ENCODE results near the gene RALBP1. TPM values are rescaled to one million over a fixed set of nuclear protein-coding genes. Genes with fewer than 3 reads are reported as not detected.

RALBP1 gene
- total RNA-seq, 2 experiments from 2014 or later: 56.4 to 56.7 TPM

DNA sequence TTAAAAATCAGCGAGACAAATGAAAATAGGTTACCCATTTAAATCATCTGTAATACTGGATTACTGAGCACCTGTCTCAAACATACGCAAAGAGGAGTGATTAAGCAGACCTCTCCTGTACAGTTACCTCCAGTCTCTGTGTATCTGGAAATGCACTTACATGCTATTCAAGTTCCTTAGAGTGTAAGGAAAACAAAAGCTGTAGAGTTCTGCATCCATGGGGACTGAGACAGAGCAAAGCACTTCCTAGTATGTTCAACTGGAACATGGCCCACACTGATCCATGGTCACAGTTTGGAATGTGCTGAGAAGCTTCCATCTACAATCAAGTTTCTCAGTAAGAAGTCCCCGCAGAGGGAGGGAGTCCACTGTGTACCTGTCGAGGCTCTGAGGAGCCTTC lies 75.1 kb downstream of the RALBP1 start:
- Mint-ChIP-seq H3K27me3 (no peaks in the 10 kb centered on the region), H3K4me1 (no peaks in the 10 kb centered on the region), H3K27ac (no peak overlapping the region), H3K9me3 (no peaks in the 10 kb centered on the region), H3K36me3 (ENCODE audit: low read depth) (peaks cover 63% of the 10 kb centered on the region), H3K4me3 (no peak overlapping the region)
- ChIA-PET POLR2A (no interaction called here), CTCF (no interaction called here)
- no peak for DNase-seq

DNA sequence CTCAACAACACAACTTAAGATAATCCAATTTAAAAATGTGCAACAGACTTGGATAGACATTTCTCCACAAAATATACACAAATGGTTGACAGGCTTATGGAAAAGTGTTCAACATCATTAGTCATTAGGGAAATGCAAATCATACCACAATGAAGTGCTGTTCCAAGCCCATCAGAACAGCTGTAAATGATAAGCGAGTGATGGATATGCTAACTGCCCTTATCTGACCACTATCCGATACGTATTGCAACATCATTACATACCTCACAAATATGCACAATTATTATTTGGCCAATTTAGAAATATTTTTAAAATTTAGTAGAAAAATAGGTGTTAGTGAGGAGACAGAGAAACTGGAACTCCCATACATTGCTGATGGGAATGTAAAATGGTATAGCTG lies 76.9 kb downstream of the RALBP1 start:
- POLR2A ChIA-PET: no interaction called here
- peaks cover 67% of the 10 kb centered on the region for H3K36me3 Mint-ChIP-seq (ENCODE audit: low read depth)
- no peak for DNase-seq

DNA sequence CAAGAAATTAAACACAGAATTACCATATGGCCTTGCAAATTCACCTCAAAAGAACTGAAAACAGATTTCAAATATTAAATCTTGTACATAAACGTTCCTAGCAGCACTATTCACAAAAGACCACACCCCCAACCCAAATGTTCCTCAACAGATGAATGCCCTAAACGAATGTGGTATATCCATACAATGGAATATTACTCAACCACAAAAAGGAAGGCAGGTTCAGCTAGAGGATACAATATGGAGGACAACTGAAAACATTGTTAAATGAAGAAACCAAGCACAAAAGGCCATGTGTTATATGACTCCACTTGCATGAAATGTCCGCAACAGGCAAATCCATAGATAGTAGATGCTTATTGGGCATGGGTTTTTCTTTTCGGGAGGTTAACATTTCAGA lies 77.3 kb downstream of the RALBP1 start:
- no peak for DNase-seq
- Mint-ChIP-seq H3K4me1 (no peaks in the 10 kb centered on the region), H3K27ac (no peak overlapping the region), H3K9me3 (no peaks in the 10 kb centered on the region), H3K27me3 (no peaks in the 10 kb centered on the region), H3K36me3 (ENCODE audit: low read depth) (peaks cover 66% of the 10 kb centered on the region), H3K4me3 (no peak overlapping the region)
- POLR2A ChIA-PET: no interaction called here
- CTCF ChIA-PET: interaction anchor here (1.3 kb wide), 1 partner anchor 10 kb away, joined by 3 read pairs; no protein-coding TSS in a partner anchor

More for the DNA sequence above, 76.9 kb downstream of the RALBP1 start:
- Mint-ChIP-seq H3K27ac (no peak overlapping the region), H3K27me3 (no peaks in the 10 kb centered on the region), H3K4me1 (no peaks in the 10 kb centered on the region), H3K9me3 (no peaks in the 10 kb centered on the region), H3K4me3 (no peak overlapping the region)
- CTCF ChIA-PET: no interaction called here

DNA sequence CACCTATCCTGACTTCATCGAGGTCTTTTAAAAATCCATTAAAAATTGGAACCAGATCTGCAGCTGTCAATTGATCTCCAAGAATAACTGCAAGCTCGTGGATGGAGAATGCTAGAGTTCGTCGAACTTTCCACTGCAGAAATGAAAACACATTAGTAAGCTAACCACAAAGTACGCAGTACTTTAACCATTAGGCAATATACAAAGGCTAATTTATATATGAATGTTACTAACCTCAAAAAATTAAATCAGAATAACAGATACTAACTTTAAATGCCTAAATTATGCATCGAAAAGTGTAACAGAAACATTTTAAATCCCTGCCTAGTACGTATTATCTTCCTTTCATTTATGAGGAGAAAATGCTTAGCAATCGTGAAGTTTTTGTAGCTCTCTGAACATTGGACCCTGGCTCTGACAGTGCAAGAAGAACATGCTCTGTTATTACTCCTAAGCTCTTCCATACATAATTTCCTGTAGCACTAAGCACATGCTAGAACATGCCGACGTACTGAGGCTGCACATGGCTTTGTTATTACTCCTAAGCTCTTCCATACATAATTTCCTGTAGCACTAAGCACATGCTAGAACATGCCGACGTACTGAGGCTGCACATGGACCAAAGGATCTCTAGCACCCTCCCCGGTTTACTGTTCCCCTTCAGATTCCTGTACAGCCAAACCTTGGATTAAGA lies 82.1 kb downstream of the RALBP1 start:
- no peaks in the 10 kb centered on the region for H3K4me1 Mint-ChIP-seq
- no peak for DNase-seq
- no peak overlapping the region for H3K27ac Mint-ChIP-seq
- H3K27me3 Mint-ChIP-seq: no peaks in the 10 kb centered on the region
- peaks cover 59% of the 10 kb centered on the region for H3K36me3 Mint-ChIP-seq (ENCODE audit: low read depth)
- H3K9me3 Mint-ChIP-seq: no peaks in the 10 kb centered on the region
- ChIA-PET CTCF (no interaction called here), POLR2A (no interaction called here)
- H3K4me3 Mint-ChIP-seq: no peak overlapping the region

DNA sequence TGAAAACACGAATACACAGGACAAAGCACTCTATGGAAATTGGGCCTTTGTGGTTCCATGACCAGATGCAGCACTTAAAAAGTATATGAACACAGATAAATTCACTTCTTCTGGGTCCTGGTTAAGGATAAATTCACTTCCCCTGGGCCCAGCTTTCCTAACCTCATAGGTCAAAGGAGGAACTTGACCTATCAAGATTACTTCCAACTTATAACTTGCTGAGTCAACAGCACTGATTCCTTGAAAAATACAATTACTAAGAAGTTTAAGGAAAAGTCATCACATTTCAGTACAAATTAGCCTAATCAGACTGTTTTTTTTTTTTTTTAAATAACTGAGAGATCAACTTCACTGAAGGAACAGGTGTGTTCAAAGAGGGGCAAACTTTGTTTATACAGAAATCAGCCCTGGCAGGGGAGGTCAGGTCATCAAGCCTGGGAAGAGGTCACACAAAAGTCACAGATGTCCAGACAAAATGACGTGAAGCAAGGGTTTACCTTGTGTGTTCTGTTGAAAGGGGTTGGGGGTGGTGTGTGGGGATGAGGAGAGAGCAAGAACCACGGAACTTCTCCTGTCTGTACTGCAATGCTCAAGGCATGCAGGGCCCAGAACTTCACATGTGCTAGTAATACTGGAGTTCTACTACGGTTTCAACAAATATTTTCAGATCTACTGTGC lies 83.2 kb downstream of the RALBP1 start:
- Mint-ChIP-seq H3K4me3 (no peak overlapping the region), H3K27ac (no peak overlapping the region), H3K36me3 (ENCODE audit: low read depth) (peaks cover 53% of the 10 kb centered on the region), H3K9me3 (no peaks in the 10 kb centered on the region), H3K4me1 (no peaks in the 10 kb centered on the region), H3K27me3 (no peaks in the 10 kb centered on the region)
- POLR2A ChIA-PET: no interaction called here
- no peak for DNase-seq
- CTCF ChIA-PET: no interaction called here

DNA sequence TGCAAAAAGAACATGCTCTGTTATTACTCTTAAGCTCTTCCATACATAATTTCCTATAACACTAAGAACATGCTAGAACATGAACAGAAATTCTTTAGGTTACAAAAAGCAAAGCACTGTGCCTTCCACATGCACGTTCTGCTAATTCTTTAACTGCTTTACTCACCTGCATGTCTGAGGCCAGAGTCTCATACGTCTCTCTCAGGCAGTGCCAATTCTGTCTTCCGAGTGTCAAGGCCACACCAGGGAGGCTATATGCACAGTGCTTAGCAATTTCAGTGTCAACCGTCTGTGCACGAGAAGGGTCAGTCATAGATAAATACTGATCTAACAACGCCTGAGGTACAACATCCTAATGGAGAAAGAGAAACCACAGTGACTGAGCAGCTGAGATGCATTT lies 83.9 kb downstream of the RALBP1 start:
- Mint-ChIP-seq H3K27ac (no peak overlapping the region), H3K27me3 (no peaks in the 10 kb centered on the region), H3K4me1 (no peaks in the 10 kb centered on the region), H3K4me3 (no peak overlapping the region), H3K9me3 (no peaks in the 10 kb centered on the region), H3K36me3 (ENCODE audit: low read depth) (peaks cover 50% of the 10 kb centered on the region)
- POLR2A ChIA-PET: no interaction called here
- CTCF ChIA-PET: no interaction called here
- DNase-seq: no peak

DNA sequence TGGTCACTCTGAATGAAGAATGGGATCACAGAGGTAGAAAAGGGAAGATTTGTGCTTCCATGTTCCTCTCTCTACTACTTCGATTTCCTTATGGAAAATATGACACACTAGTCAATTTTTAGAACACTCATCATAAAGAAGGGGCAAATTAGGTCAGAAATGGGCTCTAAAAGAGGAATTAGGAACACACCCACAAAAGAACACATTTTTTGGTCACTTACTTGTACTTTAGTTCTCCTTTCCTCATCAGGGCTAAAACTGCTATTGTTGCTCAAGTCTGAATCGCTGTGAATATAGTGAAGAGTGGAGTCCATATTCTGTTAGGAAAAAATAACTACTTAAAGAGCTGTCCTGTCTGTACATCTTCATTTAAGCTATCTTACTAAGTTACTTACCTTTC lies 86.4 kb downstream of the RALBP1 start:
- DNase-seq: no peak
- Mint-ChIP-seq H3K9me3 (no peaks in the 10 kb centered on the region), H3K27ac (no peak overlapping the region), H3K4me1 (no peaks in the 10 kb centered on the region), H3K36me3 (ENCODE audit: low read depth) (peaks cover 34% of the 10 kb centered on the region), H3K4me3 (no peak overlapping the region), H3K27me3 (no peaks in the 10 kb centered on the region)
- CTCF ChIA-PET: interaction anchor here (0.8 kb wide), 1 partner anchor 9 kb away, joined by 3 read pairs; no protein-coding TSS in a partner anchor
- POLR2A ChIA-PET: no interaction called here

DNA sequence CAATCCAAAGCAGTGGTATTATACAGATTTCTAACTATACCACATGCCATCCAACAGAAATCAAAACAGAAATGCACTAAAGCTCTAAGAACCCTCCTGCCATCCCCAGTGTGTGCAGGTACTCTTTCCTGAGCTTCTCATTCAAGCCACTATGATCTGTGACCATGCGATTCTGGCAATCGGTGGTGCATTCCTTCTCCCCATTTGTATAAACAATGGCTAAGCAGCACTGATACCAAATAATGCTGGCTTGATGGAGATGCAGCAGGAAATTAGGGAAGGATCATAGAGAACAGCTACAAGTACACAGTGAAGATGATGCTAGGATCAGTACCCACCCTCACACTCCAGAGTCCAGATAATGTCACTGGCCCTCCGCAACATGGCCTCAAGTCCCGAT lies 87.3 kb downstream of the RALBP1 start:
- Mint-ChIP-seq H3K36me3 (ENCODE audit: low read depth) (peaks cover 31% of the 10 kb centered on the region), H3K9me3 (no peaks in the 10 kb centered on the region), H3K4me3 (no peak overlapping the region), H3K27ac (no peak overlapping the region), H3K27me3 (no peaks in the 10 kb centered on the region), H3K4me1 (no peaks in the 10 kb centered on the region)
- POLR2A ChIA-PET: no interaction called here
- no peak for DNase-seq
- CTCF ChIA-PET: interaction anchor here (0.8 to 1.3 kb wide), 2 partner anchors 9 to 13 kb away, joined by 3 read pairs; no protein-coding TSS in a partner anchor

DNA sequence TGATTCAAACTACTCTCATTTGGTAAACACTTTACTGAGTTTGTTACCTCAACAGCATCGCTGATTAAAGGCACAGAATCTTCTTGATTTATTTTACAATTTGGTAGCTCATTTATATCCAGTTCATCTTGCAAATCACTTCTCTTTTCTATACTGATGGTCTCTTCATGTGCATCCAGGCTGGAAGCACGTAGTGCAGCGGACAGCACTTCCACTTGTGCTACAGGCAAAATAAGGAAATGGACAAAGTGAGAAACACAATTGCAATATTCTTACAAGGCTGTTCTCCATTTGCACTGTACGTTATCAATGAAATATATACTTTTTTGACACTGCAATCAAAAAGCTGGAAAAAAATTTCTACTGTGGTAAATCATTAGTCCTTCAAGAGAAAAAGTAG lies 88.0 kb downstream of the RALBP1 start:
- Mint-ChIP-seq H3K36me3 (ENCODE audit: low read depth) (peaks cover 28% of the 10 kb centered on the region), H3K4me3 (no peak overlapping the region), H3K27ac (no peak overlapping the region), H3K27me3 (no peaks in the 10 kb centered on the region), H3K9me3 (no peaks in the 10 kb centered on the region), H3K4me1 (no peaks in the 10 kb centered on the region)
- ChIA-PET CTCF (interaction anchor here (0.8 to 1.3 kb wide), 2 partner anchors 12 to 470 kb away, joined by 3 read pairs; no protein-coding TSS in a partner anchor), POLR2A (no interaction called here)
- DNase-seq: no peak

DNA sequence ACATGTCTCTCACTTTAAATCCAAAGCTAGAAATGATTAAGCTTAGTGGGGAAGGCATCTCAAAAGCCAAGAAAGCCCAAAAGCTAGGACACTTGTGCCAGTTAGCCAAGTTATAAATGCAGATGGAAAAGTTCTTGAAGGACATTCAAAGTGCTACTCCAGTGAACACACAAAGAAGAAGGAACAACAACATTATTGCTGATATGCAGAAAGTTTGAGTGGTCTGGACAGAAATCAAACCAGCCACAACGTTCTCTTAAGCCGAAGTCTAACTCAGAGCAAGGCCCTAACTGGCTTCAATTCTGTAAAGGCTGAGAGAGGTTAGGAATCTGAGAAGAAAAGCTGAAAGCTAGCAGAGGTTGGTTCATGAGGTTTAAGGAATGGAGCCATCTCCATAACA lies 90.1 kb downstream of the RALBP1 start:
- POLR2A ChIA-PET: interaction anchor here (0.6 kb wide), 1 partner anchor 245 kb away, joined by 3 read pairs; no protein-coding TSS in a partner anchor
- Mint-ChIP-seq H3K4me1 (no peaks in the 10 kb centered on the region), H3K9me3 (no peaks in the 10 kb centered on the region), H3K27me3 (no peaks in the 10 kb centered on the region), H3K36me3 (ENCODE audit: low read depth) (peaks cover 28% of the 10 kb centered on the region), H3K4me3 (no peak overlapping the region), H3K27ac (no peak overlapping the region)
- DNase-seq: no peak
- CTCF ChIA-PET: no interaction called here

DNA sequence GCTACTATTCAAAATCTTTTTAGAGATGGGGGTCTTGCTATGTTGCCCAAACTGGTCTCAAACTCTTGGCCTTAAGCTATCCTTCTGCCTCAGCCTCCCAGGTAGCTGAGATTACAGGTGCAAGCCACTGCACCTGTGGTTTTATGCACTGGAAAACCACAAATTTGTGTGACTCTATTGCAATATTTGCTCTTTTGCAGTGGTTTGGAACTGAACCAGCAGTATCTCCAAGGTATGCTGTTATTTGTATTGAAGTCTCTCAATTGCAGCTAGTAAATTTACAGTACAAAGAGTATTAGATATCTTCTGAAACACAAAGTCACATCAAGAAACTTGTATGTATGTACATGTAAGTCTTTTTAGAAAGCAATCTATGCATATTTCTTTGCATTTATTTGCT lies 92.9 kb downstream of the RALBP1 start:
- POLR2A ChIA-PET: no interaction called here
- peaks cover 28% of the 10 kb centered on the region for H3K36me3 Mint-ChIP-seq (ENCODE audit: low read depth)
- no peaks in the 10 kb centered on the region for H3K4me1 Mint-ChIP-seq
- no peak for DNase-seq
- H3K27me3 Mint-ChIP-seq: no peaks in the 10 kb centered on the region
- no peak overlapping the region for H3K27ac Mint-ChIP-seq
- H3K9me3 Mint-ChIP-seq: no peaks in the 10 kb centered on the region
- no peak overlapping the region for H3K4me3 Mint-ChIP-seq
- CTCF ChIA-PET: no interaction called here

DNA sequence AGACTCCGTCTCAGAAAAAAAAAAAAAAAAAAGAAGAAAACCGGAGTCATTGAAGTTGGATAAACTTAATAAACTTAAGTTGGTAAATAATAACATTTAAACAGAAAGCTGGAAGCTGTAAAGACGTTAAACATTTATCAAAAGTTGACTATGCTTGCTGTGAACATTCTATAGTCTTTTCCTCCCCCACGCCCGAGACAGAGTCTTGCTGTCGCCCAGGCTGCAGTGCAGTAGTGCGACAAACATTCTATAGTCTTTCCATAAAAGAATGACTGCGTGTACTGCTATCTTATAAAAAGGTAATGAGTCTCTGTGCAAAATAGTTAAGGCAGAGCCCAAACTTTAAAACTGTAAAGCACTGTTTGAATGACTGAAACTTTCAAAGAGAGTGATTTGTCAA lies 93.9 kb downstream of the RALBP1 start:
- H3K27ac Mint-ChIP-seq: no peak overlapping the region
- no peaks in the 10 kb centered on the region for H3K4me1 Mint-ChIP-seq
- no peaks in the 10 kb centered on the region for H3K9me3 Mint-ChIP-seq
- ChIA-PET POLR2A (no interaction called here), CTCF (interaction anchor here (0.7 kb wide), 1 partner anchor 260 kb away, joined by 3 read pairs; no protein-coding TSS in a partner anchor)
- H3K36me3 Mint-ChIP-seq (ENCODE audit: low read depth): peaks cover 28% of the 10 kb centered on the region
- no peak overlapping the region for H3K4me3 Mint-ChIP-seq
- no peak for DNase-seq
- no peaks in the 10 kb centered on the region for H3K27me3 Mint-ChIP-seq

DNA sequence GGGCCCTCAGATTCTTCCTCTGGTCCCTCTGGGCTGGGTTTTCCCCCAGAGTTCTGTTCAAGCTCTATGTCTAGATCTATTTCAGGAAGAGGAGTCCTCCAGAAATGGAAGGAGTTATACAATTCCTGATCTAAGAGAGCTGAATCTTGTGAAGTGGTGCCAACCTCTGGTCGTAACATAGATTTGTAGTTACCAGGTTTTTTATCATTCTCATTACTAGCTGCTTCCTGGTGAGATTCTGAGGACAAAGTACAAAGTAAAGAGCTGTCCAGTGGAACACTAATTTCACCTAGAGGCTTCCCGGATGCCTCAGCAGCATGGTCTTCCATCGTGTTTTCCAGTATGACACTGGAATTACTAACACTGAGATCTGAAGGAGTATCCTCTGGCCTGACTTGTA lies 94.9 kb downstream of the RALBP1 start:
- Mint-ChIP-seq H3K27me3 (no peaks in the 10 kb centered on the region), H3K4me1 (no peaks in the 10 kb centered on the region), H3K9me3 (no peaks in the 10 kb centered on the region), H3K4me3 (no peak overlapping the region), H3K27ac (no peak overlapping the region), H3K36me3 (ENCODE audit: low read depth) (peaks cover 34% of the 10 kb centered on the region)
- POLR2A ChIA-PET: no interaction called here
- CTCF ChIA-PET: no interaction called here
- no peak for DNase-seq

DNA sequence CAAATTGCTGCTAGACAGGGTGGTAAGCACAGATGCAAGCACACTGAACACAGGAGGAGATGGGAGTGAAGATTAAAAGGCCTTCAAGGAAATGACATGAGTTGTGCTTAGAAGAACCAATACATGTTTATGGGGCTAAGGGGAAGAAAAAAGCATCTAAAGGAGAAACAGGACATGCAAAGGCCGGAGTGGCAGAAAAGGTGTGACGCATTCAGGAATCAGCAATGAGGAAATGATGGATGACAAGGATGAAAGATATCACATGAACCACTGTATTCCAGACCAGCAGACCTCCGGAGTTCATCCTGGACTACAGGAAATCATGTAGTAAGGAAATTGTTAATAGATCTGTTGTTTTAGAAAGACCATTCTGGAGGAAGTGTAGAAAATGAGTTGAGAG lies 96.2 kb downstream of the RALBP1 start:
- no peaks in the 10 kb centered on the region for H3K27me3 Mint-ChIP-seq
- H3K27ac Mint-ChIP-seq: no peak overlapping the region
- no peaks in the 10 kb centered on the region for H3K4me1 Mint-ChIP-seq
- H3K36me3 Mint-ChIP-seq (ENCODE audit: low read depth): peaks cover 37% of the 10 kb centered on the region
- ChIA-PET CTCF (no interaction called here), POLR2A (no interaction called here)
- H3K4me3 Mint-ChIP-seq: no peak overlapping the region
- DNase-seq: no peak
- no peaks in the 10 kb centered on the region for H3K9me3 Mint-ChIP-seq
